ENCODE results near the gene TCEAL7. TPM values are rescaled to one million over a fixed set of nuclear protein-coding genes. Genes with fewer than 3 reads are reported as not detected.

Gene TCEAL7, protein sequence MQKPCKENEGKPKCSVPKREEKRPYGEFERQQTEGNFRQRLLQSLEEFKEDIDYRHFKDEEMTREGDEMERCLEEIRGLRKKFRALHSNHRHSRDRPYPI
- 6.4 and 8.0 TPM in 2 replicates for total RNA-seq

GRCh38 chrX:103329991-103330390 lies at the start of gene TCEAL7:
Gene TCEAL7, plus strand, starts transcription at chrX:103330239. Its CDS starts 1,165 bp downstream, at chrX:103331404.

GRCh38 chrX:103310555-103311398 lies 19.3 kb upstream of the TCEAL7 start, which contains the start of gene BEX2:
Gene BEX2, minus strand, starts transcription at chrX:103310990. Its CDS starts 1,014 bp downstream, at chrX:103309976.

DNA sequence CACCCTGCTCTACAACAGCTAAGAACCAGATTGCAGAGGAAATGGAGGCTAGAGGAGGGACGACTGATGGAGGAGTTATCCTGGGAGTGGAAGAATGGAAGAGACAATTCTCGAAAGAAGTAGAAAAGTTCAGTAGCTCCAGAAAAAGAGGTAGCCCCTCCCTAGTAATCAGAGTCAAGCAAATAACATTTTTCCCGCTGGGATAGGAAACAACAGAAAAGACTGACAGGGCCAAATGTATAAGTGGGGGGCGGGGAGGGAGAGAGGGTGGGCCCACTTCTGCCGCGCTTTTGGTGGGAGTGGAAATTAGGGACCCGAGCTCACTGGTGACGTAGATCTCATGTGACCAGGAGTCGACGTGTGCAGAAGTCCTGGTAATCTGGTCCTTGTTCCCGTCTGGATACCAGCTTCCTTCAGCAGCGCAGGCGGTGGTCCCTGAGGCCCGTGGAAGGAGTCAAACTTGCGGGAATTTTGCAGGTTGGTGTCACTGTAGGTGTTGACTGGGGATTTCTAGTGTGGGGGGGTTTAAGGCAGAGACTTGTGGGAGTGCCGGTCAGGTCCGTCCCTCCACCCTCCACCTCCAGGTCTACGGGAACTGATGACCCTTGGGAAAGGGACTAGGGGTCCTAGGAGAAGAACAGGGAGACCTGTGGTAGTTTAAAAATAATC lies 26.2 kb downstream of the TCEAL7 start, which contains the start of gene TCEAL9:
TCEAL9 (plus strand) TSS at position 377 of the 669 bp plus-strand sequence. CDS start 1,179 bp downstream, outside the sequence.

DNA sequence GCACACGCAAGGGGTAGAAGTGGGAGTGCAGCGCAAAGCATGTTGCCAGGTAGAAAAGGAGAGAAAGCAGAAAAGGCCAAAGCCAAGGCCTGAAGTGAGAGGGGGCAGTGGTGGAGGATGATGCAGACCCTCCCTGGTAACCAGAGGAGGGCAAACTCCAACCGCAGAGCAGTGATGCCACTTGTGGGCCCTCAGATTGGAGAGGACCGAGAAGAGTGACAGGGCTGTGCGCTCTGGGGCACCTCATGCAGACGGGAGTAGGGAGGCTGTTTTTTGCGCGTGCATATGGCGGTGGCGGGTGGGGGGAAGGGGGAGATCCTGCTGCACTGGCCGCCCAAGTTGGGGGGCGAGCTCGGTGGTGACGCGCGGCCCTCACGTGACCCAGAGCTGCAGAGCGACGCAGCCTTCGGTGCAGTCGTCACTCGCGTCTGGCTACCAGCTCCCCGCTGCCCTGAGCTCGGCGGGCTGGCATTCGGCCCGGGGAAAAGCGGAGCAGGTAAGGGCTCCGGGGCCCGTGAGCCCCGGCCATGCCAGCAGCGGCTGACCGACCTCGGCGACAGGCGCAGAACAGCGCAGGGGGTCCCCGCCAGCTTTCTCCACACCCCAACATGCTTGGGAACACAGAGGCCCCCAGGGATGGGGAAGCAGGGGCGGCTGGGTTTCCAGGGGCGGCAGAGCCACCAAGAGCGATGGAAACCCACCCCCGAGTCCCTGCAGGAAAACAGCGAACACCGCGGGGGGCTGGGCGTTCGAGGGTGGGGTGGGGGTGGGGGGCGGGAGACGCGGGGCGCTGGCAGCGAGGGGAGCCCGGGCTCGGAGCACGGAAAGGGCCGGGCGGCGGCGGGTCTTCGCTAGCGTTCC lies 46.3 kb downstream of the TCEAL7 start, which contains the start of gene BEX3:
BEX3 (plus strand) TSS at position 421 of the 861 bp plus-strand sequence. CDS start 984 bp downstream, outside the sequence.

Other genes with a start within 250 kb of the TCEAL7 start
- not detected in 2 replicates for gene NXF3, start 237.1 kb upstream of the TCEAL7 start, total RNA-seq
- 16.7 and 17.5 TPM in 2 replicates for gene BEX4, start 115.1 kb upstream of the TCEAL7 start, total RNA-seq
- 97.5 and 101 TPM in 2 replicates for gene TCEAL8, start 75.1 kb upstream of the TCEAL7 start, total RNA-seq
- gene TCEAL5, start 53.5 kb upstream of the TCEAL7 start, total RNA-seq: not detected in 2 replicates
- gene BEX2, start 19.2 kb upstream of the TCEAL7 start, total RNA-seq: not detected in 2 replicates
- gene TCEAL9, start 26.3 kb downstream of the TCEAL7 start, total RNA-seq: 124 and 134 TPM in 2 replicates
- gene BEX3, start 46.3 kb downstream of the TCEAL7 start, total RNA-seq: 207 and 230 TPM in 2 replicates
- gene RAB40A, start 189.2 kb downstream of the TCEAL7 start, total RNA-seq: 0.64 and 1.1 TPM in 2 replicates

Measured in cardiac ventricle fibroblast (primary cell).